NT2/D1 (cell line): Measurements from ENCODE around the gene ALB.

Source experiments
- SUZ12 ChIP-seq: IDR thresholded peaks from 2 replicates; pipeline ENCODE4 v1.6.1; 2011; ENCODE audit not compliant: insufficient read length, insufficient read depth; ENCODE audit errors: extremely low read depth
- YY1 ChIP-seq: IDR thresholded peaks from 2 replicates; pipeline ENCODE4 v1.6.1; 2011; ENCODE audit not compliant: insufficient read length, insufficient read depth
- ZNF274 ChIP-seq: IDR thresholded peaks from 2 replicates; pipeline ENCODE4 v1.6.1; 2011; ENCODE audit warnings: mild to moderate bottlenecking, low read depth, low read length

DNA sequence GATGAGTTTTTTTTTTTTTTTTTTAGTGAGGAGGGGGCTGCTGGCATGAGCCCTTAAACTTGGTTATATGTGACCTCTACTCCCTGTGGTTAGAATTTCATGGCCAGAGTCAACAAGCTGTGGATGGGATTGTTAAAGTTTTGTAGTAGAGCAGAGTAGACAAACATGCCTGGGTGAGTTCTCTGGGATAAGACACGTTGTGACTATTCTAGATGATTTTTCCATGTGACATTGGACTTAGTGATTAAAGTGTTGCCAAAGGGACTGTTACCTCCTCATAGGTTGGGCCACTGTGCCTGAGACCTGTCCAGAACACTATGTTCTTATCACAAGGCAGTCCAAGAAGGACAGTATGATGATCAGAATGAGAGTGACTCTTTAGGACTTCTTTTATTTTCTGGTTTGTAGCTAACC, 28.8 kb upstream of the ALB start:
- TF ChIP-seq ZNF274: no peak
- no peak for TF ChIP-seq YY1
- TF ChIP-seq SUZ12: no peak
